Measurements from ENCODE around the gene ATP9B.

The ATP9B gene

GRCh38 chr18:79068937-79069716 lies at the start of gene ATP9B:
TSS of gene ATP9B (plus strand) at chr18:79069394. CDS start at chr18:79069411, 17 bp downstream.
- peak; percentile 79 for DNase-seq (ENCODE audit: low read depth)

- DNase-seq (ENCODE audit: low read depth), result no peak
These were observed 49.3 kb upstream of the ATP9B start for GRCh38 chr18:79019881-79020280.

GRCh38 chr18:79022603-79023002 lies 46.6 kb upstream of the ATP9B start:
- DNase-seq (ENCODE audit: low read depth), result no peak

- DNase-seq (ENCODE audit: low read depth), result no peak
These were observed 42.7 kb upstream of the ATP9B start for GRCh38 chr18:79026491-79026890.

- DNase-seq (ENCODE audit: low read depth), result no peak
These were observed 38.5 kb upstream of the ATP9B start for GRCh38 chr18:79030680-79031079.

GRCh38 chr18:79042276-79042675 lies 26.9 kb upstream of the ATP9B start:
- no peak for DNase-seq (ENCODE audit: low read depth)

GRCh38 chr18:79043288-79043687 lies 25.9 kb upstream of the ATP9B start:
- no peak for DNase-seq (ENCODE audit: low read depth)

- DNase-seq (ENCODE audit: low read depth), result no peak
These were observed 22.7 kb upstream of the ATP9B start for GRCh38 chr18:79046522-79046921.

GRCh38 chr18:79047556-79048244 lies 21.5 kb upstream of the ATP9B start:
- no peak for DNase-seq (ENCODE audit: low read depth)

- DNase-seq (ENCODE audit: low read depth), result no peak
These were observed 21.0 kb upstream of the ATP9B start for GRCh38 chr18:79048245-79048632.

GRCh38 chr18:79049506-79049905 lies 19.7 kb upstream of the ATP9B start:
- no peak for DNase-seq (ENCODE audit: low read depth)

- no peak for DNase-seq (ENCODE audit: low read depth)
These were observed 19.2 kb upstream of the ATP9B start for GRCh38 chr18:79050005-79050404.

- DNase-seq (ENCODE audit: low read depth), result no peak
These were observed 12.3 kb upstream of the ATP9B start for GRCh38 chr18:79056827-79057367.

GRCh38 chr18:79058007-79058406 lies 11.2 kb upstream of the ATP9B start:
- no peak for DNase-seq (ENCODE audit: low read depth)

- no peak for DNase-seq (ENCODE audit: low read depth)
These were observed 6.4 kb upstream of the ATP9B start for GRCh38 chr18:79062806-79063205.

GRCh38 chr18:79064228-79064627 lies 5.0 kb upstream of the ATP9B start:
- no peak for DNase-seq (ENCODE audit: low read depth)

- DNase-seq (ENCODE audit: low read depth), result no peak
These were observed 3.4 kb upstream of the ATP9B start for GRCh38 chr18:79065802-79066201.

- no peak for DNase-seq (ENCODE audit: low read depth)
These were observed 1.6 kb upstream of the ATP9B start for GRCh38 chr18:79067611-79068010.

GRCh38 chr18:79068341-79068936 lies 755 bp upstream of the ATP9B start:
- DNase-seq (ENCODE audit: low read depth), result no peak

GRCh38 chr18:79069717-79070151 lies 540 bp downstream of the ATP9B start:
- no peak for DNase-seq (ENCODE audit: low read depth)

- DNase-seq (ENCODE audit: low read depth), result no peak
These were observed 1.3 kb downstream of the ATP9B start for GRCh38 chr18:79070486-79070885.

- DNase-seq (ENCODE audit: low read depth), result no peak
These were observed 1.8 kb downstream of the ATP9B start for GRCh38 chr18:79071037-79071436.

Data from HS-27A (cell line).